Stimulated activated CD4-positive, alpha-beta T cell treated with anti-CD3 and anti-CD28 coated beads, Interleukin-4, amount 100 ng/mL, for 4 hours (primary cell): ENCODE data around the gene DCC.

ENCODE experiments used
- DNase-seq, 2 experiments: peaks; one replicate each; pipeline ENCODE4 v3.0.0-alpha.2; 2020

The DCC gene

DNA sequence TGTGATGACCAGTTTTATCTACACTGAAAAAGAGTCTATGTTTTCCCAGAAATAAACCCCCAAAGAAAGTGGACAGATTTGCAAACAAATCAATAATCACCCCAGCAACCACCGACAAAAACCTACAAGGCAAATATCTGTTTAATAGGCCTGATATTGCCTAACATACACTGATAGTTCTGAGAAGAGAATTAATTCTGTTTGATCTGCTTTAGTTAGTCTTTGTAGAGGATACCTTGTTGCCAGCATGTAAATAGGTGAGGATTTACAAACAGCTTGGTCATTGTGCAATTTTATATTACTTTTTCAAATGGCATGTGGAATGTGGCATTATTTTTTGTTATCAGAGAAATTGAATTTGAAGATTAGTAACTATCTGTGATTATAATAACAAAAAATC is 86.5 kb downstream of the DCC start:
- no peak for DNase-seq

GRCh38 chr18:52427521-52428175 is 87.7 kb downstream of the DCC start:
- DNase-seq: no peak

DNA sequence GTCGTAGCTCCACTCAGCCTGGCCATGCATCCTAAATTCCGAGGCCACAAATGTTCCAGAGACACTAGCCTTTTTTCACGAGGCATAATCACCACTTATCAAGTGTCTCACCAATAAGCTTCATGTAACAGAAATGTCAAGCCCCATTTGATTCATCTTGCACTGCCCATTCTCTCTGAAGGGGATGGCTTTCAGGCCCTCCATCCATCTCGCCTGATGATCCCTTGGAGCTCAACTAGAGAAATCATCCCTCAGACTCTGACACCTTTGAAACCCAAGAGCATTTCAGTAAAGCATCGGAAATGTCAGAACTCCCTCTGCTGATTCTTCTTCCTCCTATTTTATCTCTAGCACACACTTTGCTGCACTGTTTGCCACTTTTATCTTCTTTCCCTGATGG is 91.7 kb downstream of the DCC start:
- no peak for DNase-seq

DNA sequence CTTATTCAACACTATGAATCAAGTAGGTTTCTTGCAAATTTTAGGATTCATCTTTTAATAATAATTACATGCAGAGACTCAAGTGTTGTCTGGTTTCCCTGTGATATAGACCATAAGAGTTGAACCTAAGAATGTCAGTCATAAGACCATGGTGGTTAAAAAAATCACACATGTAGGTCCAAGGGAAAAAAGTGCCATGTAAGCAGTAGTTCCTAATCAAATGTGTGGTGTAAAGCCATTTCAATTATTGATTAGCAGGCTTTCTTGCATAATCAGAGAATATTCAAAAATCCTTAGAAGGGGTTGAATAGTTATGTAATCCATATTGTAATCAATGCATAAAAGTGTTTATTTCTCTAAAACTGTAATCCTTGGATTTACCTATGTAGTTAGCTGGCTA is 93.8 kb downstream of the DCC start:
- no peak for DNase-seq

GRCh38 chr18:52435301-52435700 is 95.3 kb downstream of the DCC start:
- no peak for DNase-seq

DNA sequence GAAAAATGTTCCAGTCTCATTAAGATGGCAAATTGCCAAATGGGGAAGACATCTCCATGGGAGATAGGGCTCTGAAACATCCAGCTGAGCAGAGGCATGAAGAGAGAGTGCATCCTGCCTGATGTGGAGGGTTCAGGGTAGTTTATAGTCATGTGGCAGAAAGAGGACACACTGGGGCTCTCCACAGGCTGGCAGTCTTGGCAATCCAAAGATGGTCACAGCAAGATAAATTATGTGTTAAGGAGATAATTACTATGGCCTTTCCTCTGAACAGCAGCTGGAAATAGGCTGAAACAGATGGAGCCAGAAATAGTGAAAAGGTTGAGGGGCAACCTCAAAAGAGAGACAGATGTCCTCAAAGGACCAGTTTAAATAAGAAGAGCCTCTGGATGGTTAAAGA is 97.2 kb downstream of the DCC start:
- DNase-seq: no peak

DNA sequence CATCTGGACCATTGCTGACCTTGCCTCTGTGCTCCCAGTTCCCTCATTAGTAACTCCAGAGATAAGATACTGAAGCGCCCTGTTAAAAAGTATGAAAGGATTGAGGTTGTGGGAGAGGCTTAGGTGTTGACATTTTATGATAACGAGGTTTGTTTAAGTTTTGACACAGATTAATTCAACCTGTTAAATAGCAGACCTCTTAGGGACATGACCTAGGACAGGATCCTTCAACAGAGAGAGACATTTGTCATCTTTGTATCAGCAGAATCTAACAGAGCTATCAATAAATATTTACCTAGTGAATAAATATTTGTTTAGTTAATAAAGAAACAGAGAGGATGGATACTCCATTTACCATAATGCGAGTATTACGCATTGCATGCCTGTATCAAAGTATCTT is 99.5 kb downstream of the DCC start:
- no peak for DNase-seq

GRCh38 chr18:52441794-52442193 is 101.8 kb downstream of the DCC start:
- DNase-seq: no peak

DNA sequence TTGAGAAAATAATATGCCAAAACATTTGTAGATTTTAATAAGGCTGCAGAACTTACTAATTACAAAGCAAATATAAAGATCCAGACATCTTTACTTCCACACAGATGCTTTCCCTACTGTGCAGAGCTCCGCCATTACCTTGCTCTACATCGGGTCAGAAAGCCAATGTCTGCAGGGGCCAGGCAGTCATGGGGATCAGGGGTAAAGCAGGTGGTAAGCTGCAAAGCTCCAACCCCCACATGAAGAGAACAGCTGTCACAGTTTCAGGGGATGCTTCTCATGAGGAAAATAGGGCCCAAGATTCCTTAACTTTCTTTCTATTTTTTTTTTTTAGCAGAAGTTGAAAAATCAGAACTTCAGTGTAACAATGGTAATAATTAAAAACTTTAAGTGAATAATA is 102.7 kb downstream of the DCC start:
- DNase-seq: no peak

- no peak for DNase-seq
These were observed 111.3 kb downstream of the DCC start for GRCh38 chr18:52451256-52451655.

DNA sequence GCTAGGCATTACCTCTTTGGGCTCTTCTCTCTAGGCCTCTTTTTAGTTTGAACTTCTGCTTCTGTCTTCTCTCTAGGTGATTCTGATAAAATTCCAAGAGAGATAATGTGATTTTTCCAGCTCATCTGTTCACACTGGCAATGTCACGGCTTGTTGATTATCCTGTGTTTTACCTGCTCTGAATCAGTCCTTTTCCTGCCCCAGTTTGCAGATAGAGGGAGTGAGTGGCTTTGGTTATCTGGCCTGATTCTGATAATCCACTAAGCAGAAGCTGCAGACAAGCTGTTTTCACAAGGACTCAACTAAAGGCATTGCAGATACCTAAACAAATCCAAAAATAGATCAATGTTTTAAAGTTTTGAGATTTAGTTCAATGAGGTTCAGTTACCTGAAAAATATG is 111.9 kb downstream of the DCC start:
- no peak for DNase-seq

DNA sequence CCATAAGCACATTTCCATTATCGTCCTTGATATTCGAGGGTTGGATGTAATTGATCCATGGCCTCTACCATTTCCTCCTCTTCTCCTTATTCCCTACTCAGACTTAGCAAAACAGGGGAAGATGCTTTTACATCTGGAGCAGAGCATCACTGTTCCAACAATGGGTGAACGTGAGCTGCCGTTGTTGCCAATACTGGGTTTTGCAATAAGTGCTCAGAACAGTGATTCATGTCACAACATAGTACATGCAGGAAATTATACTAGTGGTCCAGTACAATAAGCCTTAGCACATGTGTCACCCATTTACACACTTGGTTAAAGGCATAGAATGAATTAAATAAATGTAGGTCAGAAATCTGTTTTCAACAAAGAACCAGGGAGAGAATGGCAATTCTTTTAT is 112.4 kb downstream of the DCC start:
- no peak for DNase-seq

DNA sequence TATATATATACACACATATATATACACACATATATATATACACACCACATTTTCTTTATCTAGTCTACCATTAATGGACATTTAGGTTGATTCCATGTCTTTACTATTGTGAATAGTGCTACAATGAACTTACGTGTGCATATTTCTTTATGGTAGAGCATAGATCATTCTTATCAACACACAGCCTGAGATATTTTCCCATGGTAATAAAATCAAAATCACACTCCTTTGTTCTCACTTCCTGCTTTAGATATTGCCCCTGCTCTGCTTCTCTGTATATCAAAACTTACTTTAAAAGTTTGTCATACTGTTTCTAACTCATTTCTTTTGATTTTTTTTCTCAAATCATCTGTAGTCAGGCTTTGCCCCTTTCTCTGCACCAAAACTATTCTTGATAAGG is 119.9 kb downstream of the DCC start:
- no peak for DNase-seq

GRCh38 chr18:52462853-52463252 is 122.9 kb downstream of the DCC start:
- DNase-seq: no peak

DNA sequence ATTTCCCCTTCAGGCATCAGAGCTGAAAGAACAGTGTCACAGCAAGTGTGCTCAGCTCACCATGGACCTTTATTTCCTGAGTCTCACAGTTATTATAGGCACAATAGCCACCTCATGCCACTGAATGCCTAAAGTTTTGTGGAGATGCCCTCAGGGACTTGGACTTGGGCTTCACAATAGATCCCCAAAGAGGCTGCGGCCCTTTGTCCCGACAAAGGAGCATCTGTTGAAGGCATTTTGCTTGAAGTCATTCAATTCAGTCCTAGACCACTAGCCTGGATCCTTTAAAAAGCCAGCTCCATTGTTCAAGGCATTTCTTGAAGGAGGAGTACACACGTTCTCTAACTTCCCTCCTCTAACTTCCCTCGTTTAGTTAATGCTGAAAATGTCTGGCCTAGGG is 125.4 kb downstream of the DCC start:
- no peak for DNase-seq

DNA sequence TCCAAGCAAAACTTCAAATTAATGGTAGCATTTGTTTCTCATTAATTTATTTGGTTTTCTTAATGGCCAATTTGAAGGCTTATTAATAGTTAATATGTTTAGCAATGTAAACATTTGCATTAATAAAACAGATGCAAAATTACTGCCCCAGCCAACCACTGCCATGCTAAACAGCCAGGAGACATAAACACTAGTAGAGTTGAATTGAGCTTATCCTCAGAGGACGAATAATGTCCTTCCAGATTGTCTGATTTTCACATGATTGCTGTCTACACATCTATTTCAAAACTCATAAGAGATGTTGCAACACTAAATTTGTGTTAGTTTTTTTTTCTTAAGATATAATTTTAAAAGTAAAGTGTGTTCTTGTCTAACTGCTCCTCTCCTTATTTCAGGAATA is 128.5 kb downstream of the DCC start:
- DNase-seq: no peak

DNA sequence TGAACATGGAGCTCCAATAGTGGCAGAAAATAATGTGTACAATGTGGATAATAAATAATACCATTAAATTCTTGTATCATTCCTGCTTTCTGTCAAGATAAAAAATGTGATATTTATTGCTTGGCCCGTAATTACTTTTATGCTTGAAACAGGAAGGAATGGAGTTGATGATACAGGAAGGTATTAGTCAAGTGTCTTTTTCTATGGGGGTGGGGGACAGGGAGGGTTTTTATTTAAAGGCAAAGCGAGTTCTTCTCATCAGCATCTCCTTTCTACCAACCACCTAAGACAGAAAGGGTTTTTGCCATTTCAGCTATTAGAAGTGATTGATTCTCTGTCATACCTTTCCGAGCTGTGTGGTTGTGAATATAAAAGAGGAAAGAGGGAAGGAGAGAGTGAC is 135.3 kb downstream of the DCC start:
- DNase-seq: no peak

GRCh38 chr18:52481116-52481515 is 141.1 kb downstream of the DCC start:
- no peak for DNase-seq

DNA sequence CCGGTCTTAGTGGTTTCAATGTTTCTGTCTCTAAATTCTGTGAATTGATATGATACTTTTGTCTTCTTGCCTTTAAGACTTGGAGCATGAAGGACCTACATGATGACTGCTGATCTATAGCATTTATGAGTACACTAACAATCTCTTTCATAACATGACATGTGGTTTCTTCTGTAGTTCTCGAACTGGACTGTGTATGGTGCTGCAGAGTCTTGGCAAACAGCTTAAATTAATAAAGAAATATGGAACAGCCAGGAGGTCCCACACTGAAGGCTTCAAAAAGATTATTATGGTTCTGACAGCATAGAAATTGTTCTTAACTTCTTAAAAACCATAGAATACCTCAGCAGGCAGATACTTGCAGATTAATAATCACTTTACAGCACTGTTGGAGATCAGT is 145.0 kb downstream of the DCC start:
- DNase-seq: no peak

- no peak for DNase-seq
These were observed 146.1 kb downstream of the DCC start for GRCh38 chr18:52486052-52486451.

DNA sequence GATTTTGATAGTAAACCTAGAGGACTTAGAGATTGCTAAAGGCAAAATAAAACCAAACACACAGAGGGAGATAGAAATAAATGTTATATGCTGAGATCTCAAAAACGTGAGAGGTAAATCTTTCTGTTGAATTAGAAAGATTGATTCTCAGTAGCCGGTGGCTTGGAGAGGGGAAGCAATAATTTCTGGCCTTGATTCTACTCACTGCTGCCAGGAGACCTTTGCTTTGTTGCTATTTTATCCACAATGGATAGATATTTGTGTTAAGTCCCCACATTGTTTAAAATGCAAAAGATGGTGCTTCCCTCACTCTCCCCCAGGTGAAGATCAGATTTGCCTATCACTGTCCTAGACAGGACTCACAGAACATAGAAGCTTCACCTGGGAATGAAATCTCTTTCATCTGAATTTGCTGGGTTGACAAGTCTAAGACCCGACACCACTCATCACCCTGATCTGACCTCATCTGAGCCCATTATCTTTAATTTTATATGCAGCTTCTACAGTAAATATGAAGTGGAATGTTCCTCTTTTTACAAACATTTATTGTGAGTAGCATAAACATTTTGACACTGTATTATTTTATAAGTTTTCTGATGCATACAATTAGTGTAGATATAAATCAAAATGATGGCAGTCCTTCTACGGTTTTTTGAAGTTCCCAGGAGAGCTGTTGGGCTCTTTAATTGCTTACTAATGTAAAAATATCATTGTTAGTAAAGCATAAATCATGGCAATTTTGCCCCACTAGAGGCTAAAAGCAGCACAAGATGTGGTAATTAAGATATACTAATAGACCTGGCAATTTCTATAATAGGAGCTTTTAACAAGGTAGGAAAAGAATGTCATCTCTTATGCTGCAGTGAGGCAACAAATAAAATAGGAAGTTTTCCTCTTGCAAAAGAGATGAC is 149.7 kb downstream of the DCC start:
- DNase-seq: no peak

DNA sequence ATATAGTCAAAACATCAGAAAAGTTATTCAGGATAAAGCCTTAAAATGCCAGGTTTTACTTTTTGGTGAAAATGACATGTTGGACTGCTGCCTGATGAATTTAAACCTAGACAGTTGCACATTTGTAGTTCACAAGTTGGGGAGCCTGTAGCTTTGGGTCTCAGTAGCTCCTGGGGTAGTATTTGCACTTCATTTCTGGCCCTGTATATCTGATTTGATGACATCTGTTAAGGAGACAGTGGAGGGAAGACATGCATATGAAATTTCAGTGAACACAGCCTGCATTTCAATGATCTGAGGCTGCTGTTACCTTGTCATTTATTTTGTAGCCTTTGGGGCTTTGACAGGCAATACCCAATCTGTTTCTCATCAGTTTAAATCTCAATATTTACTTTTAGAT is 156.4 kb downstream of the DCC start:
- no peak for DNase-seq

DNA sequence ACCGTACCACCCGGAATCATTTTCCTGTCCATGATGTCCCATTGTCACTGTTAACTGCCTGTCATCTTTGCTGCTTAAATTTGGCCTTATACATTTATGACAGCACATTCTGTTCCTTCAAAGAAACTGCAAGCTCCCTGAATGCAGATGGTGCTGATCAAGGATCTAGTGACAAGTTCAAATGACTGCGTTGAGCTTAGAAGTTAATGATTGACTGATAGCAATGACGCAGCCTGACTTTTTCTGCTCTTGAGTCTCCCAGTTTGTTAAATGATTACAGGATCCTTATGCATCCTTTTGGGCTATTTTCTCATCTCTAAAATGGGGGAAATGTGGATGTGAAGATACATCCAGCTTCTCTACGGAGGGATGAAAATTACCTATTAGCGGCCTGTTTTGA is 159.0 kb downstream of the DCC start:
- DNase-seq: no peak

DNA sequence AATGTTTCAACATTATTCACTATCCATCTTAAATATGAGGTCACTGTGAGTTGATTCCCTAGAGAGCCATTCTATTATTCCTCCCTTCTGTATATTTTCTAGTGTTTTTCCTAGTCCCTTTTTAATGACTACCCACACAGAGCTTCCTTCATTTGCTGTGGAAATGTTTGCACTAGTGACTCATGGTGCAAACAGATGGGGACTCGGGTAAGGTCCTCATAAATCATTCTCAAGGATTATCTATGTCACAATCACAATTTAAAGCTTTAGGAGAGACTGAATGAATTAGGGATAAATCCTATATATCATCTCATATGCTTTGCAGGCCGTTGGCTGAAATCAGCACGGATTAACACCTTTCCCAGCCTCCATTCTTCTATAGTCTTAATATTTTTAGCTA is 159.6 kb downstream of the DCC start:
- DNase-seq: no peak

GRCh38 chr18:52504589-52504988 is 164.6 kb downstream of the DCC start:
- DNase-seq: no peak
